Endodermal cell (in vitro differentiated cells): Measurements from ENCODE around the gene TOM1L2. TPM values are rescaled to one million over a fixed set of nuclear protein-coding genes. Genes with fewer than 3 reads are reported as not detected.

Experiments
- DNase-seq: peaks from one replicate; pipeline ENCODE4 v3.0.0-alpha.2; 2017
- H3K27ac ChIP-seq: 2 replicates; pipeline ENCODE4 v1.5.1; 2013; ENCODE audit warnings: mild to moderate bottlenecking, low read depth, low read length, moderate library complexity
- H3K27me3 ChIP-seq: 2 replicates; pipeline ENCODE4 v1.6.1; 2013; ENCODE audit warnings: mild to moderate bottlenecking, low read length, moderate library complexity; ENCODE audit not compliant: insufficient read depth, control insufficient read depth, poor library complexity, severe bottlenecking
- H3K36me3 ChIP-seq: 2 replicates; pipeline ENCODE4 v1.7.0; 2013; ENCODE audit warnings: mild to moderate bottlenecking, low read length, moderate library complexity; ENCODE audit not compliant: control insufficient read depth, insufficient read depth
- H3K4me1 ChIP-seq: one replicate; pipeline ENCODE4 v1.7.0; 2013; ENCODE audit warnings: low read length; ENCODE audit not compliant: control insufficient read depth, insufficient read depth
- H3K4me3 ChIP-seq: 2 replicates; pipeline ENCODE4 v1.5.1; 2013; ENCODE audit warnings: mild to moderate bottlenecking, low read length, moderate library complexity
- H3K9ac ChIP-seq: 2 replicates; pipeline ENCODE4 v1.6.1; 2013; ENCODE audit warnings: mild to moderate bottlenecking, low read length, moderate library complexity; ENCODE audit not compliant: poor library complexity, severe bottlenecking; ENCODE audit errors: extremely low read depth
- H3K9me3 ChIP-seq: 2 replicates; pipeline ENCODE4 v1.6.1; 2013; ENCODE audit warnings: mild to moderate bottlenecking, low read length, moderate library complexity; ENCODE audit not compliant: control insufficient read depth
- H3K27ac Mint-ChIP-seq: 2 replicates; pipeline ENCODE4 v1.8.0; 2020; ENCODE audit warnings: mixed read lengths
- H3K27me3 Mint-ChIP-seq: 2 replicates; pipeline ENCODE4 v1.8.0; 2021; ENCODE audit warnings: mild to moderate bottlenecking, mixed read lengths; ENCODE audit not compliant: insufficient read depth
- H3K36me3 Mint-ChIP-seq: 2 replicates; pipeline ENCODE4 v1.8.0; 2020; ENCODE audit warnings: low read depth, mixed read lengths
- H3K4me1 Mint-ChIP-seq: 2 replicates; pipeline ENCODE4 v1.8.0; 2020; ENCODE audit warnings: mixed read lengths
- H3K4me3 Mint-ChIP-seq: 2 replicates; pipeline ENCODE4 v1.8.0; 2020; ENCODE audit warnings: mild to moderate bottlenecking, moderate library complexity, mixed read lengths
- H3K9me3 Mint-ChIP-seq: 2 replicates; pipeline ENCODE4 v1.8.0; 2020; ENCODE audit warnings: mild to moderate bottlenecking, mixed read lengths
- WGBS, 2 experiments: methylation state at CpG; one replicate each; pipeline versions ENCODE4 v1.1.5 to v1.1.7; 2013; ENCODE audit warnings: missing lambda C conversion rate in 2 of 2, mixed read lengths in 1 of 2; ENCODE audit not compliant: insufficient coverage in 1 of 2, insufficient read length in 1 of 2; 5-methylcytosine and 5-hydroxymethylcytosine counted together
- total RNA-seq, 2 donors: library from RNA; stranded (reverse); fragmentation: NEBNext Ultra II Directional in 1 of 2; extraction: Animal tissue kit (Norgen Biotek cat#: 25700) in 1 of 2; gene quantifications; 2 replicates in 1 of 2; 3 replicates in 1 of 2; pipeline ENCODE4 v1.2.1, GENCODE V29; 2021
- TF ChIP-seq, protein P1 (sequence below): fragments of 200-600 bp; sonication (generic); conservative IDR thresholded peaks from 2 replicates; pipeline ENCODE4 v1.5.0; 2021; ENCODE audit warnings: antibody characterized with exemption, mild to moderate bottlenecking

Gene TOM1L2
- total RNA-seq, 2 donors from 2014 or later = 10.2 to 11.5 TPM

DNA sequence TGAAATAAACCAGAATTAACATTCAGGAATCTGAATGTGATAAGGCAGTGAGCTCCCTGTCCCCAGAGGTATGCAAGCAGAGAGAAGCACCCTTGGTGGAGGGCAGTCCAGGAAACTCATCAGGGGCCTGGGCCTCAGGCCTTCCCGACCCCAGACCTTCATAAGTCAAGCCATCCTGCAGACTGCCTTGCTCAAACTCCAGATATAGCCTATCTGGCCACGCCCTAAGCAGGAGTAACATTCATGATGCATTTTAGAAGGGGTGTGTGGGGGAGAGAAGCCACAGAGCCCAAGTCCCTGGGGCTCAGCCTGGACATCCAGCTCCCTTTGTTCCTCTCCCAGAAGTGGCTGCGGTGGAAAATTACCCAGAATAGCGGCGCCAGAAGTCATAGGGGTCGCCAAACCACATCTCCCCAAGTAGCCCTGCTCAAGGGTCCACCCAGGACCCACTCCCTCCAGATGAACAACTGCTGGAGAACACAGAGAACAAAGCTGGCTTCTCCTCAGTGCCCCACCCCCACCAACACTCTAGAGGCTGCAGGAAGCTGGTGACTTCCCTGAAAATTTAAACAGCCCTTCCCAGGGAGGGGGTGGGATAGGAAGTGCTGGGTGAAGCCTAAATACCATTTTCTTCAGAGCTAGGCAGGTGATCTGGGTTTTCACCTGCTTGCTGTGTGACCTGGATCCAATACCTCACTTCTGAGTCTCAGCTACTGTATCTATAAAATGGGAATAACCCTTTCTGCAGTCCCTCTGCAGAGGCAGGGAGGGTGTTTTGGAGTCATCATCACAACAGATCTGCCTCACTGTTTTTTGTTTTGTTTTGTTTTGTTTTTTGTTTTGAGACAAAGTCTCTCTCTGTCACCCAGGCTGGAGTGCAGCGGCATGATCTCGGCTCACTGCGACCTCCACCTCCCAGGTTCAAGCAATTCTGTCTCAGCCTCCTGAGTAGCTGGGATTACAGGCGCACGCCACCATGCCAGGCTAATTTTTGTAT, 133.9 kb downstream of the TOM1L2 start:
- DNase-seq = peak; percentile 93
- H3K4me1 ChIP-seq = peaks cover 12% of the 10 kb centered on the region

GRCh38 chr17:17837380-17837821, 134.8 kb downstream of the TOM1L2 start:
- peaks cover 11% of the 10 kb centered on the region for H3K36me3 Mint-ChIP-seq
- peaks cover 42% of the 10 kb centered on the region for H3K4me1 Mint-ChIP-seq
- H3K4me1 ChIP-seq = peaks cover 12% of the 10 kb centered on the region
- no peaks in the 10 kb centered on the region for H3K27me3 ChIP-seq
- H3K36me3 ChIP-seq = peaks cover 5% of the 10 kb centered on the region
- H3K4me3 ChIP-seq = peak overlapping the region; percentile 83
- no peaks in the 10 kb centered on the region for H3K9me3 ChIP-seq
- H3K9ac ChIP-seq = peak overlapping the region; percentile 22
- no peaks in the 10 kb centered on the region for H3K9me3 Mint-ChIP-seq
- WGBS, 2 experiments = 75 to 76% methylated on average over 3 of the region's 3 CpGs
- peak overlapping the region; percentile 90 for H3K27ac ChIP-seq
- DNase-seq = peak; percentile 84
- H3K4me3 Mint-ChIP-seq = peak overlapping the region; percentile 74
- TF ChIP-seq, protein P1, sequence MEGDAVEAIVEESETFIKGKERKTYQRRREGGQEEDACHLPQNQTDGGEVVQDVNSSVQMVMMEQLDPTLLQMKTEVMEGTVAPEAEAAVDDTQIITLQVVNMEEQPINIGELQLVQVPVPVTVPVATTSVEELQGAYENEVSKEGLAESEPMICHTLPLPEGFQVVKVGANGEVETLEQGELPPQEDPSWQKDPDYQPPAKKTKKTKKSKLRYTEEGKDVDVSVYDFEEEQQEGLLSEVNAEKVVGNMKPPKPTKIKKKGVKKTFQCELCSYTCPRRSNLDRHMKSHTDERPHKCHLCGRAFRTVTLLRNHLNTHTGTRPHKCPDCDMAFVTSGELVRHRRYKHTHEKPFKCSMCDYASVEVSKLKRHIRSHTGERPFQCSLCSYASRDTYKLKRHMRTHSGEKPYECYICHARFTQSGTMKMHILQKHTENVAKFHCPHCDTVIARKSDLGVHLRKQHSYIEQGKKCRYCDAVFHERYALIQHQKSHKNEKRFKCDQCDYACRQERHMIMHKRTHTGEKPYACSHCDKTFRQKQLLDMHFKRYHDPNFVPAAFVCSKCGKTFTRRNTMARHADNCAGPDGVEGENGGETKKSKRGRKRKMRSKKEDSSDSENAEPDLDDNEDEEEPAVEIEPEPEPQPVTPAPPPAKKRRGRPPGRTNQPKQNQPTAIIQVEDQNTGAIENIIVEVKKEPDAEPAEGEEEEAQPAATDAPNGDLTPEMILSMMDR = no peak
- H3K27me3 Mint-ChIP-seq = no peaks in the 10 kb centered on the region
- H3K27ac Mint-ChIP-seq = peak overlapping the region; percentile 99

More for the DNA sequence above, 133.9 kb downstream of the TOM1L2 start:
- 72 to 90% methylated on average over 6 to 11 of the region's 11 CpGs for WGBS, 2 experiments
- no peak overlapping the region for H3K4me3 ChIP-seq
- H3K27ac Mint-ChIP-seq = peak overlapping the region; percentile 99
- H3K9ac ChIP-seq = peak overlapping the region; percentile 22
- TF ChIP-seq, protein P1 = no peak
- H3K27ac ChIP-seq = peak overlapping the region; percentile 90
- H3K9me3 Mint-ChIP-seq = no peaks in the 10 kb centered on the region
- peaks cover 10% of the 10 kb centered on the region for H3K36me3 Mint-ChIP-seq
- peak overlapping the region; percentile 74 for H3K4me3 Mint-ChIP-seq
- H3K9me3 ChIP-seq = no peaks in the 10 kb centered on the region
- H3K4me1 Mint-ChIP-seq = peaks cover 46% of the 10 kb centered on the region
- no peaks in the 10 kb centered on the region for H3K27me3 ChIP-seq
- no peaks in the 10 kb centered on the region for H3K27me3 Mint-ChIP-seq
- H3K36me3 ChIP-seq = peaks cover 5% of the 10 kb centered on the region

DNA sequence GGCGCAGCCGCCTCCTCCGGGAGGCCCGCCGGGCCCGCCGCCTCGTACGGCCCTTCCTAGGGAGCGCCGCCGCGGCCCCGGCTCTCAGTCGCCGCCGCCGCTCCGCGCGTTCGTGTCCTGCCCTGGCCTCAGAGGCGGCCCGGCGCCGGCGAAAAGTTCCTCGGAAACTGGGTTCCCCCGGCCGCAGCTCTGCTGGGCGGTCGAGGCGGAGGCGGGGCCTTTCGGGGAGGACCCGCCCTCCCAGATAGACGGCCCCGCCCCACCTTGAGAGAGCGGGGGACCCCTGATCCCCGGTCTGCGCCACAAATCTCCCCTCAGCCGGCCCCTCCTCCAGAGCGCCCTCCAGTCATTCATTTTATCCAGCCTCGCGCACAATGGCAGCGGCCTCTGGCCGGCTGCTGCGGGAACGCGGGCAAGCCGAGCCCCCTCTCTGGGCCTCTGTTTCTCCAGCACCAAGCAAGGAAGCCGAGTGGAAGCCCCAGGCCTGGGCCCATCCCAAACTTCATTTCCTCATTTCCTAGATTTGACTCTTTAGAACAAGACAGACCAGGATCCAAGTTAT, 135.3 kb downstream of the TOM1L2 start, which contains the start of gene SREBF1:
Gene SREBF1, minus strand, starts transcription at position 169 of the 562 bp plus-strand sequence. CDS start 169 bp downstream, outside the sequence.
- Histone ChIP-seq H3K4me3 (peak within 1 kb of the TSS; percentile 83), H3K4me1 (peaks cover 12% of the 10 kb centered on the region), H3K27me3 (no peaks in the 10 kb centered on the region), H3K27ac (peak within 1 kb of the TSS; percentile 90), H3K9me3 (no peaks in the 10 kb centered on the region), H3K36me3 (peaks cover 10% of the 10 kb centered on the region), H3K9ac (peak within 1 kb of the TSS; percentile 93)
- 4 to 9% methylated on average over 11 to 52 of the region's 52 CpGs for WGBS, 2 experiments
- Mint-ChIP-seq H3K27ac (peak within 1 kb of the TSS; percentile 99), H3K4me1 (peaks cover 44% of the 10 kb centered on the region), H3K36me3 (peaks cover 15% of the 10 kb centered on the region), H3K4me3 (peak within 1 kb of the TSS; percentile 74), H3K9me3 (no peaks in the 10 kb centered on the region), H3K27me3 (no peaks in the 10 kb centered on the region)
- peak; percentile 90 for DNase-seq
- TF ChIP-seq, protein P1 = no peak
